Measurements from ENCODE around the gene FALEC. TPM values are rescaled to one million over a fixed set of nuclear protein-coding genes. Genes with fewer than 3 reads are reported as not detected.

The FALEC gene
- total RNA-seq, 2 donors from 2014 or later: 0.70 to 1.6 TPM

- H3K9me3 Mint-ChIP-seq: no peaks in the 10 kb centered on the region
- H3K36me3 Mint-ChIP-seq (ENCODE audit: low read depth): peaks cover 2% of the 10 kb centered on the region
- peaks cover 19% of the 10 kb centered on the region for H3K4me1 Mint-ChIP-seq
- WGBS, 2 experiments (ENCODE audit: insufficient coverage in 1 of 2, insufficient read length in 1 of 2): 92 to 98% methylated on average over 14 to 26 of the region's 26 CpGs
- H3K4me3 Mint-ChIP-seq: no peak overlapping the region
- Histone ChIP-seq H3K36me3 (ENCODE audit: control insufficient read depth, insufficient read depth, low read length) (peaks cover 7% of the 10 kb centered on the region), H3K4me3 (ENCODE audit: low read length) (no peak overlapping the region), H3K27ac (ENCODE audit: low read depth, low read length) (no peak overlapping the region), H3K4me1 (ENCODE audit: control insufficient read depth, insufficient read depth, low read length) (no peaks in the 10 kb centered on the region), H3K9ac (ENCODE audit: extremely low read depth, low read length, poor library complexity, severe bottlenecking) (no peak overlapping the region), H3K27me3 (ENCODE audit: control insufficient read depth, insufficient read depth, low read length, poor library complexity, severe bottlenecking) (no peaks in the 10 kb centered on the region), H3K9me3 (ENCODE audit: control insufficient read depth, low read length) (no peaks in the 10 kb centered on the region)
- no peaks in the 10 kb centered on the region for H3K27me3 Mint-ChIP-seq (ENCODE audit: insufficient read depth)
- peak; percentile 51 for DNase-seq
- no peak overlapping the region for H3K27ac Mint-ChIP-seq
- no peak for TF ChIP-seq CTCF (conservative IDR thresholded peaks at IDR 0.05)
Observed at GRCh38 chr1:150557065-150557600, 41.6 kb downstream of the FALEC start.

- Mint-ChIP-seq H3K9me3 (no peaks in the 10 kb centered on the region), H3K27ac (no peak overlapping the region), H3K4me3 (no peak overlapping the region), H3K4me1 (peaks cover 26% of the 10 kb centered on the region), H3K27me3 (ENCODE audit: insufficient read depth) (no peaks in the 10 kb centered on the region), H3K36me3 (ENCODE audit: low read depth) (peaks cover 2% of the 10 kb centered on the region)
- WGBS, 2 experiments (ENCODE audit: insufficient coverage in 1 of 2, insufficient read length in 1 of 2): 79 to 93% methylated on average over 5 to 15 of the region's 15 CpGs
- no peak overlapping the region for H3K27ac ChIP-seq (ENCODE audit: low read depth, low read length)
- H3K9me3 ChIP-seq (ENCODE audit: control insufficient read depth, low read length): no peaks in the 10 kb centered on the region
- no peak overlapping the region for H3K9ac ChIP-seq (ENCODE audit: extremely low read depth, low read length, poor library complexity, severe bottlenecking)
- H3K4me3 ChIP-seq (ENCODE audit: low read length): no peak overlapping the region
- peaks cover 7% of the 10 kb centered on the region for H3K36me3 ChIP-seq (ENCODE audit: control insufficient read depth, insufficient read depth, low read length)
- DNase-seq: peak; percentile 50
- peaks cover 6% of the 10 kb centered on the region for H3K4me1 ChIP-seq (ENCODE audit: control insufficient read depth, insufficient read depth, low read length)
- no peak for TF ChIP-seq CTCF (conservative IDR thresholded peaks at IDR 0.05)
- no peaks in the 10 kb centered on the region for H3K27me3 ChIP-seq (ENCODE audit: control insufficient read depth, insufficient read depth, low read length, poor library complexity, severe bottlenecking)
Observed at GRCh38 chr1:150557813-150558212, 42.3 kb downstream of the FALEC start.

- H3K27ac Mint-ChIP-seq: no peak overlapping the region
- H3K9me3 ChIP-seq (ENCODE audit: control insufficient read depth, low read length): no peaks in the 10 kb centered on the region
- H3K27ac ChIP-seq (ENCODE audit: low read depth, low read length): no peak overlapping the region
Observed at GRCh38 chr1:150558303-150558704, 42.8 kb downstream of the FALEC start.

More at GRCh38 chr1:150558303-150558704, 42.8 kb downstream of the FALEC start:
- H3K9ac ChIP-seq (ENCODE audit: extremely low read depth, low read length, poor library complexity, severe bottlenecking): no peak overlapping the region
- H3K4me1 ChIP-seq (ENCODE audit: control insufficient read depth, insufficient read depth, low read length): peaks cover 10% of the 10 kb centered on the region
- peak; percentile 47 for DNase-seq
- peaks cover 7% of the 10 kb centered on the region for H3K36me3 ChIP-seq (ENCODE audit: control insufficient read depth, insufficient read depth, low read length)
- Mint-ChIP-seq H3K4me1 (peaks cover 31% of the 10 kb centered on the region), H3K27me3 (ENCODE audit: insufficient read depth) (no peaks in the 10 kb centered on the region), H3K9me3 (no peaks in the 10 kb centered on the region), H3K36me3 (ENCODE audit: low read depth) (peaks cover 2% of the 10 kb centered on the region), H3K4me3 (no peak overlapping the region)
- WGBS, 2 experiments (ENCODE audit: insufficient coverage in 1 of 2, insufficient read length in 1 of 2): 83 to 100% methylated on average over 4 to 15 of the region's 15 CpGs
- no peak overlapping the region for H3K4me3 ChIP-seq (ENCODE audit: low read length)
- TF ChIP-seq CTCF (conservative IDR thresholded peaks at IDR 0.05): no peak
- no peaks in the 10 kb centered on the region for H3K27me3 ChIP-seq (ENCODE audit: control insufficient read depth, insufficient read depth, low read length, poor library complexity, severe bottlenecking)

Measured in endodermal cell (in vitro differentiated cells).